IPS-20b (cell line): ENCODE results near the gene ABCC9.

Experiments used
- H3K27ac ChIP-seq: one replicate; pipeline ENCODE4 v1.5.1; 2013; ENCODE audit warnings: low read length
- H3K27me3 ChIP-seq: 2 replicates; pipeline ENCODE4 v1.6.1; 2013; ENCODE audit warnings: mild to moderate bottlenecking, low read length, inconsistent platforms; ENCODE audit not compliant: insufficient read depth
- H3K36me3 ChIP-seq: 2 replicates; pipeline ENCODE4 v1.6.1; 2013; ENCODE audit warnings: low read depth, mild to moderate bottlenecking, inconsistent platforms, low read length, moderate library complexity; ENCODE audit not compliant: insufficient read depth
- H3K4me1 ChIP-seq: 2 replicates; pipeline ENCODE4 v1.6.1; 2013; ENCODE audit warnings: mild to moderate bottlenecking, control low read depth, inconsistent platforms, low read length, moderate library complexity; ENCODE audit not compliant: insufficient read depth
- H3K4me3 ChIP-seq: 2 replicates; pipeline ENCODE4 v1.5.1; 2013; ENCODE audit warnings: mild to moderate bottlenecking, low read length, inconsistent platforms
- H3K9ac ChIP-seq: 2 replicates; pipeline ENCODE4 v1.6.1; 2013; ENCODE audit warnings: low read depth, mild to moderate bottlenecking, inconsistent platforms, low read length, moderate library complexity
- H3K9me3 ChIP-seq: 2 replicates; pipeline ENCODE4 v1.6.1; 2013; ENCODE audit warnings: mild to moderate bottlenecking, low read depth, low read length, inconsistent platforms; ENCODE audit not compliant: insufficient read depth

ABCC9 gene

DNA sequence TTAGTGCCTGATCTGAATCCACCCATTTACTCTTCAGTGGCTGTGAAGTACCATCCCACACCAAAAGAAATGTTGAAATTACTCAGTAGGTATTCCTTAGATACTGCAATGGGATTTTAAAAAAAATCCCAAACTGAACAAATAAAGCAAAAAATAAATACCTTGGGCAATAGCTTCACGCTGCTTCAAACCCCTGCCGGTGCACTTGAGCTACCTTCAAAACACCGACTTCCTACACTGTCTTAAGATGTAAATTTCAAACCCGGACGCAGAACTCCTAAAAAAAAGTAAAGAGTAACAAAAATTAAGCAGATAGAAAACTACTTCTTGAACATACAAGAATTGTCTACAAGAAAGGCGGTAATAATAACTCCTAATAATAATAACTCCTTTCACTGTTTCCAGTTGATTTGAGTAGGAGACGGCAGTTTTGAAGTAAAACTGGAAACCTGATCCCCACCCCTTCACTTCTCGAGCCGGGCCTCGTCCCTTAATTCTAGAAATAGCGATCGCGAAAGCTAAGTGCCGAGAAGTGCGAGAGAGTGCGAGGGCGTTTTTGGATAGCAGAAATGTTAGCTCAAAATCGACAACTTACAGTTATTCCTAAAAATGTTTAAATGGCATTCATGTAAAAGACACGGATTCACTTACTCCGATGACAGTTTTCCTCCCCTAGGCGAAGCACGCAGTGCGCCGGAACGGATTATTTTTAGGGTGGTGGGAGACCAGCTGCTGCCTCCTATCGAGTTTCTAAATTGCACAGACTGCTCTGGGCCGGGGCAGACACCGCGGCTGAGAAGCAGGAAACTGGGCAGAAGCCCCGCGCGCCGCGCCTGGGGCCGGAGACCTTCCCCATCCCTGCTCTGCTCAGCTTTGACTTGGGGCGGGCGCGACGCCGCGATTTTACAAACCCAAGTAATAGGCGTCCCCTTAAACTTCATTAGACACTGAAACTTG lies at the start of gene ABCC9:
Gene ABCC9 (minus strand): TSS at position 878 of the 957 bp plus-strand sequence. CDS start 4,752 bp downstream, outside the sequence.
- peak within 1 kb of the TSS; percentile 87 for H3K4me3 ChIP-seq
- no peak within 1 kb of the TSS for H3K27ac ChIP-seq
- H3K36me3 ChIP-seq, result no peaks in the 10 kb centered on the region
- H3K4me1 ChIP-seq, result no peaks in the 10 kb centered on the region
- H3K9me3 ChIP-seq, result no peaks in the 10 kb centered on the region
- H3K27me3 ChIP-seq, result peaks cover 43% of the 10 kb centered on the region
- peak within 1 kb of the TSS; percentile 59; the same call in 1 of the 2 replicates for H3K9ac ChIP-seq

- Histone ChIP-seq H3K27ac (no peak overlapping the region), H3K9me3 (no peaks in the 10 kb centered on the region), H3K9ac (no peak overlapping the region), H3K4me3 (no peak overlapping the region), H3K27me3 (no peaks in the 10 kb centered on the region), H3K36me3 (no peaks in the 10 kb centered on the region), H3K4me1 (0 out of 2 replicates have a peak, but pooled peaks cover 3% of the 10 kb centered on the region)
Observed at GRCh38 chr12:21989819-21990412, 48.7 kb upstream of the ABCC9 start.

- Histone ChIP-seq H3K9ac (no peak overlapping the region), H3K27me3 (no peaks in the 10 kb centered on the region), H3K4me3 (no peak overlapping the region), H3K36me3 (no peaks in the 10 kb centered on the region), H3K4me1 (0 out of 2 replicates have a peak, but pooled peaks cover 3% of the 10 kb centered on the region), H3K9me3 (no peaks in the 10 kb centered on the region), H3K27ac (no peak overlapping the region)
Observed at GRCh38 chr12:21988619-21989018, 47.4 kb upstream of the ABCC9 start.

DNA sequence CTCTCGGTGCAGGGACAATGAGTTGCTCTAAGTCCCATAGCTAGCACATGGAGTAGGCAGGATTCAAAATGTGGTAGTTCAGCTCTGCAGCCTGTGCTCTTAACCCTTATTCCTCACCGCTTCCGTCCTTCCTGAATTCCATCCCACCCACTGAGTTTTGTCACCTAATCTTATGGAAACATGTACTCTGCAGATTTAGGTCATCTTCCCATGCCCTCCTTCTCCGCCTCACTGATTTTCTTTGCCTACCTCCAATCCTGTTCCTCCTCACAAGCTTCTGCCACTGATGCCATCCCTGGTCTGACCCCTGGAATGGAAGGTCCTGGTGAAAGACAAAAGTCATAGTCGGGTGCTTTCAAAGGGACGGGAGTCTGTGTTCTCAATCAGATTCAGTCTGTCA lies 46.5 kb upstream of the ABCC9 start:
- Histone ChIP-seq H3K9me3 (no peaks in the 10 kb centered on the region), H3K36me3 (no peaks in the 10 kb centered on the region), H3K27ac (no peak overlapping the region), H3K4me1 (0 out of 2 replicates have a peak, but pooled peaks cover 1% of the 10 kb centered on the region), H3K4me3 (no peak overlapping the region), H3K9ac (no peak overlapping the region), H3K27me3 (no peaks in the 10 kb centered on the region)

GRCh38 chr12:21985155-21985554 lies 43.9 kb upstream of the ABCC9 start:
- Histone ChIP-seq H3K9ac (no peak overlapping the region), H3K36me3 (no peaks in the 10 kb centered on the region), H3K4me1 (no peaks in the 10 kb centered on the region), H3K4me3 (no peak overlapping the region), H3K27ac (no peak overlapping the region), H3K9me3 (no peaks in the 10 kb centered on the region), H3K27me3 (no peaks in the 10 kb centered on the region)

- no peak overlapping the region for H3K27ac ChIP-seq
- H3K4me3 ChIP-seq, result no peak overlapping the region
- no peaks in the 10 kb centered on the region for H3K36me3 ChIP-seq
- H3K9ac ChIP-seq, result no peak overlapping the region
- no peaks in the 10 kb centered on the region for H3K9me3 ChIP-seq
- H3K27me3 ChIP-seq, result no peaks in the 10 kb centered on the region
- H3K4me1 ChIP-seq, result no peaks in the 10 kb centered on the region
Observed at GRCh38 chr12:21984375-21984774, 43.1 kb upstream of the ABCC9 start.

DNA sequence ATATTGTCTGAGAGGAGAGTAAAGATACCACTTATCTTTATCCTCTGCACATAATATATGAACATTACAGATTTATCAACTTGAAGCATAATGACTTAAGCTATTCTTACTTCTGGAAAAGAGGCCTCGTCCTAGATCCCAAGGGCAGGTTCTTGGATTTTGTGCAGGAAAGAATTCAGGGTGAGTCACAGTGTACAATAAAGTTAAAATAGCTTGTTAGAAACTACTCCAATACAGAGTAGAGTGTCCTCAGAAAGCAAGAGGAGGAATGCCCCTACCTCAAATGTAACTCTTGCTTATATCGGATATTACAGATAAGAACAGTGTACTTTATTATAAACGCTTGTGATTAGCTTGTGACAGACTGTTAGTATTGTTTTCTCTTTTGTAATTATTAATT lies 41.9 kb upstream of the ABCC9 start:
- H3K4me3 ChIP-seq, result no peak overlapping the region
- no peaks in the 10 kb centered on the region for H3K27me3 ChIP-seq
- no peaks in the 10 kb centered on the region; the same call in 1 of the 2 replicates for H3K4me1 ChIP-seq
- no peaks in the 10 kb centered on the region for H3K36me3 ChIP-seq
- no peak overlapping the region for H3K27ac ChIP-seq
- H3K9me3 ChIP-seq, result no peaks in the 10 kb centered on the region
- no peak overlapping the region for H3K9ac ChIP-seq

DNA sequence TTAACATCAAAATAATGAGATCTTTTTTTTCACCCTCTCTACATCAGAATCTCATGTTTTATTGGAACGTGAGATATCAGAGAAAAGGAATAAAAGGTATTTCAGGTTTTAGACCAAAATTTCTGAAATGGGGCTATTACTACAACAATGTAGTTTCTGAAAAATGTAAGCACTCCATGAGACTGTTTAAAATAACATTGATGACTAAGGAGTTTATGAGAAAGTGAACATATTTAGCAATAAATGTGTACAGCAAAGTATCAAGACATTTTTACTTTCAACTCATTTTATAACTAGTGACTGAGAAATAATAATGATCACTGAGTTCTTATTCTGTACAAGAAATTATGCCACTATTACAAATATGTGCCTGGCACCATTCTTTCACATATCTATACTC lies 39.3 kb upstream of the ABCC9 start:
- Histone ChIP-seq H3K4me3 (no peak overlapping the region), H3K27ac (no peak overlapping the region), H3K36me3 (no peaks in the 10 kb centered on the region), H3K27me3 (no peaks in the 10 kb centered on the region), H3K9me3 (no peaks in the 10 kb centered on the region), H3K4me1 (no peaks in the 10 kb centered on the region; the same call in 1 of the 2 replicates), H3K9ac (no peak overlapping the region)

DNA sequence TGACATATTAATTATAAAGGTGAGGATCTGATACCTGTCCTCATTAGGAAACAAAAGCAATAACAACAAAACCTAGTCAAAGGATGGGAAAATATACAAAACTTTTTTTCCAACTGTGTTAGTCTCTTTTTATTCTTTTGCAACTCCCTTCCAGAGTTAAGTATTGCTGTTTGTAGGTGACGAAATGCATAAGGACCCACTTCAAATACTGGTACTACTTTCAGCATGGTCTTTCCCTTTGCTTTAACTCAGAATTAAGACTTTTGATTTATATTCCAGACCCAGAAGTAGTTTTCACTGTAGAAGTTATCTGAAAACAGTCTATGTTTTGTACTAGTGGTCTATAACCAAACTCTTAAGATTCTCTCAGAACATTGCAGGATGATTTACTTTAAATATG lies 34.1 kb upstream of the ABCC9 start:
- Histone ChIP-seq H3K36me3 (no peaks in the 10 kb centered on the region), H3K27ac (no peak overlapping the region), H3K4me1 (peaks cover 3% of the 10 kb centered on the region; the same call in 1 of the 2 replicates), H3K27me3 (no peaks in the 10 kb centered on the region), H3K9me3 (no peaks in the 10 kb centered on the region), H3K4me3 (no peak overlapping the region), H3K9ac (no peak overlapping the region)

GRCh38 chr12:21973221-21973620 lies 32.0 kb upstream of the ABCC9 start:
- H3K4me3 ChIP-seq, result no peak overlapping the region
- no peaks in the 10 kb centered on the region for H3K36me3 ChIP-seq
- peaks cover 3% of the 10 kb centered on the region; the same call in 1 of the 2 replicates for H3K4me1 ChIP-seq
- H3K27me3 ChIP-seq, result no peaks in the 10 kb centered on the region
- H3K9me3 ChIP-seq, result no peaks in the 10 kb centered on the region
- H3K27ac ChIP-seq, result no peak overlapping the region
- no peak overlapping the region for H3K9ac ChIP-seq

- Histone ChIP-seq H3K9ac (no peak overlapping the region), H3K27me3 (no peaks in the 10 kb centered on the region), H3K4me3 (no peak overlapping the region), H3K27ac (no peak overlapping the region), H3K36me3 (no peaks in the 10 kb centered on the region), H3K9me3 (no peaks in the 10 kb centered on the region), H3K4me1 (peaks cover 3% of the 10 kb centered on the region; the same call in 1 of the 2 replicates)
Observed at GRCh38 chr12:21972055-21972454, 30.8 kb upstream of the ABCC9 start.

GRCh38 chr12:21971344-21971743 lies 30.1 kb upstream of the ABCC9 start:
- H3K36me3 ChIP-seq, result no peaks in the 10 kb centered on the region
- no peak overlapping the region for H3K9ac ChIP-seq
- peaks cover 3% of the 10 kb centered on the region; the same call in 1 of the 2 replicates for H3K4me1 ChIP-seq
- H3K4me3 ChIP-seq, result no peak overlapping the region
- no peaks in the 10 kb centered on the region for H3K27me3 ChIP-seq
- H3K27ac ChIP-seq, result no peak overlapping the region
- no peaks in the 10 kb centered on the region for H3K9me3 ChIP-seq
